ENCODE data around the gene MBP.
"Not testable (repeated sequence)": the region's sequence is repeated elsewhere in the genome, so short reads cannot be mapped to it uniquely, and the experiment has no call there.

Gene MBP

GRCh38 chr18:76982841-76983583 lies 149.6 kb downstream of the MBP start:
- peak; percentile 89 for DNase-seq

- no peak for DNase-seq
Observed at GRCh38 chr18:76982038-76982437, 150.5 kb downstream of the MBP start.

- DNase-seq, result peak; percentile 37
Observed at GRCh38 chr18:76981396-76981968, 151.1 kb downstream of the MBP start.

GRCh38 chr18:76980663-76981395 lies 151.8 kb downstream of the MBP start:
- no peak for DNase-seq

GRCh38 chr18:76979906-76980305 lies 152.7 kb downstream of the MBP start:
- DNase-seq, result no peak

GRCh38 chr18:76979111-76979751 lies 153.4 kb downstream of the MBP start:
- DNase-seq, result no peak

GRCh38 chr18:76978616-76979015 lies 154.0 kb downstream of the MBP start:
- DNase-seq, result no peak

GRCh38 chr18:76977684-76978232 lies 154.8 kb downstream of the MBP start:
- DNase-seq, result peak; percentile 30

GRCh38 chr18:76977108-76977621 lies 155.4 kb downstream of the MBP start:
- DNase-seq, result peak; percentile 83

GRCh38 chr18:76975577-76976110 lies 156.9 kb downstream of the MBP start:
- DNase-seq, result no peak

GRCh38 chr18:76974386-76974785 lies 158.2 kb downstream of the MBP start:
- no peak for DNase-seq

- DNase-seq, result no peak
Observed at GRCh38 chr18:76973520-76974266, 158.9 kb downstream of the MBP start.

- no peak for DNase-seq
Observed at GRCh38 chr18:76972846-76973519, 159.6 kb downstream of the MBP start.

- no peak for DNase-seq
Observed at GRCh38 chr18:76972241-76972640, 160.3 kb downstream of the MBP start.

- peak; percentile 33 for DNase-seq
Observed at GRCh38 chr18:76970770-76971559, 161.6 kb downstream of the MBP start.

GRCh38 chr18:76967721-76968472 lies 164.7 kb downstream of the MBP start:
- no peak for DNase-seq

- not testable (repeated sequence) for DNase-seq
Observed at GRCh38 chr18:76967299-76967698, 165.3 kb downstream of the MBP start.

- peak; percentile 14 for DNase-seq
Observed at GRCh38 chr18:76965555-76966151, 166.9 kb downstream of the MBP start.

- no peak for DNase-seq
Observed at GRCh38 chr18:76963936-76964335, 168.6 kb downstream of the MBP start.

Data from NCI-H345 (cell line).